ENCODE data around the gene NAA20. TPM values are rescaled to one million over a fixed set of nuclear protein-coding genes. Genes with fewer than 3 reads are reported as not detected.

The NAA20 gene
- total and polyA plus RNA-seq, 7 donors: 26.3 to 74.2 (median 44.9) TPM

DNA sequence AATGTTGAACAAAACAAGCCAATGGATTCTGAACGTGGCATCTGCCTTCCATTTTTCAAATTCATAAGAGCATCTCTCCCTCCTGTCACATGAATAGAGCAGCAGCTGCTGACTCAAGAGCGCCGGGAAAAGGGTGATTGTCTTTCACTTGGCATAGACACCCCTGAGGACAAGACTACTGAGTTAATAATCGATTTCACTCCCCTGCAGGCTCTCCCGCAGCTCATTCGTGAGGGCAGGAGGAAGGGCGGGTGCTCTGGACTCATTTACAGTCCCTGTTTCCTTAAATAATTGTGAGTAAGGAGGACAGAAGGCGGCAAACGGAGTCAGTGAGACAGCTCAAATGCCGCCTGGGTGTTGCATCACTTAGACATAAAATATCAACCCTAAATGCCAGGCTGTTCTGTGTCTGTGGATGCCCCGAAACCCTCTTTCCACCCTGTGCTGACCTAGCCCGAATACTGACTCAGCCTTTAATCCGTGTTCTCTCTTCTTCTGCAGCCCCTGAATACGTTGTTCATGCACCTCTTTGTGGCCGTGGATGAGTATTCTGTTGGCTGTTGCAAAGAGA is 56.7 kb downstream of the NAA20 start:
- H3K27me3 ChIP-seq: no peaks in the 10 kb centered on the region
- DNase-seq: no peak
- H3K4me3 ChIP-seq: no peak overlapping the region
- TF ChIP-seq CTCF (IDR thresholded peaks at IDR 0.05) (no peak), POLR2A (IDR thresholded peaks at IDR 0.05) (no peak), EP300 (IDR thresholded peaks at IDR 0.05) (no peak), POLR2AphosphoS5 (IDR thresholded peaks at IDR 0.05) (no peak)
- intact Hi-C loops (cut with DNase I): no loop called here
- H3K36me3 ChIP-seq: no peaks in the 10 kb centered on the region
- 40 to 70% methylated on average over 15 of the region's 15 CpGs for WGBS, 2 donors
- no peaks in the 10 kb centered on the region for H3K9me3 ChIP-seq
- H3K4me1 ChIP-seq: no peaks in the 10 kb centered on the region
- H3K27ac ChIP-seq: no peak overlapping the region

- Histone ChIP-seq H3K27ac (no peak overlapping the region), H3K9me3 (no peaks in the 10 kb centered on the region), H3K4me3 (no peak overlapping the region), H3K36me3 (no peaks in the 10 kb centered on the region), H3K27me3 (no peaks in the 10 kb centered on the region), H3K4me1 (no peaks in the 10 kb centered on the region)
- 76 to 87% methylated on average over 4 of the region's 4 CpGs for WGBS, 2 donors
- intact Hi-C loops (cut with DNase I): no loop called here
- no peak for DNase-seq
- no peak for TF ChIP-seq POLR2A (IDR thresholded peaks at IDR 0.05)
- no peak for TF ChIP-seq EP300 (IDR thresholded peaks at IDR 0.05)
- TF ChIP-seq CTCF (IDR thresholded peaks at IDR 0.05): no peak
- TF ChIP-seq POLR2AphosphoS5 (IDR thresholded peaks at IDR 0.05): no peak
These were observed 57.9 kb downstream of the NAA20 start for GRCh38 chr20:20075032-20075431.

- DNase-seq: no peak
- TF ChIP-seq CTCF (IDR thresholded peaks at IDR 0.05) (no peak), EP300 (IDR thresholded peaks at IDR 0.05) (no peak), POLR2AphosphoS5 (IDR thresholded peaks at IDR 0.05) (no peak), POLR2A (IDR thresholded peaks at IDR 0.05) (no peak)
- Histone ChIP-seq H3K4me3 (no peak overlapping the region), H3K36me3 (no peaks in the 10 kb centered on the region), H3K9me3 (no peaks in the 10 kb centered on the region), H3K27ac (no peak overlapping the region), H3K27me3 (no peaks in the 10 kb centered on the region), H3K4me1 (no peaks in the 10 kb centered on the region)
- 83 to 90% methylated on average over 9 of the region's 9 CpGs for WGBS, 2 donors
- intact Hi-C loops (cut with DNase I): no loop called here
These were observed 59.3 kb downstream of the NAA20 start for GRCh38 chr20:20076297-20077065.

GRCh38 chr20:20078041-20078440 is 60.9 kb downstream of the NAA20 start:
- intact Hi-C loops (cut with DNase I): no loop called here
- 90 to 94% methylated on average over 4 of the region's 4 CpGs for WGBS, 2 donors

More at GRCh38 chr20:20078041-20078440, 60.9 kb downstream of the NAA20 start:
- Histone ChIP-seq H3K4me3 (no peak overlapping the region), H3K9me3 (no peaks in the 10 kb centered on the region), H3K27me3 (no peaks in the 10 kb centered on the region), H3K36me3 (no peaks in the 10 kb centered on the region), H3K27ac (no peak overlapping the region), H3K4me1 (no peaks in the 10 kb centered on the region)
- TF ChIP-seq POLR2A (IDR thresholded peaks at IDR 0.05) (no peak), EP300 (IDR thresholded peaks at IDR 0.05) (no peak), POLR2AphosphoS5 (IDR thresholded peaks at IDR 0.05) (no peak), CTCF (IDR thresholded peaks at IDR 0.05) (no peak)
- no peak for DNase-seq
